GM12892 (cell line): ENCODE data around the gene NR5A1.

Experiments used
- DNase-seq: peaks from one replicate; pipeline ENCODE4 v3.0.0; 2011; ENCODE audit not compliant: insufficient read length
- FAIRE-seq: peaks from 2 replicates; lab custom pipeline; 2011; peaks lifted over from hg19 to GRCh38; lab: Jason Lieb, UNC
- POLR2A ChIP-seq: IDR thresholded peaks from 2 replicates; pipeline ENCODE4 v1.6.1; 2011; ENCODE audit warnings: low read depth, low read length, control low read depth
- POLR2AphosphoS5 ChIP-seq: IDR thresholded peaks from 2 replicates; pipeline ENCODE4 v1.6.1; 2011; ENCODE audit warnings: low read depth, low read length, control low read depth
- TAF1 ChIP-seq: IDR thresholded peaks from 2 replicates; pipeline ENCODE4 v1.6.1; 2011; ENCODE audit warnings: low read depth, mild to moderate bottlenecking, control low read depth, low read length, borderline replicate concordance

The NR5A1 gene

GRCh38 chr9:124485201-124485600 lies 22.0 kb downstream of the NR5A1 start:
- TF ChIP-seq POLR2AphosphoS5 (no peak), POLR2A (no peak), TAF1 (no peak)
- FAIRE-seq (no peak), DNase-seq (no peak)

GRCh38 chr9:124483481-124483880 lies 23.7 kb downstream of the NR5A1 start:
- FAIRE-seq (no peak), DNase-seq (no peak)
- TF ChIP-seq POLR2A (no peak), TAF1 (no peak), POLR2AphosphoS5 (no peak)

- TF ChIP-seq TAF1 (no peak), POLR2AphosphoS5 (no peak), POLR2A (no peak)
- FAIRE-seq = no peak
- DNase-seq = no peak
These were observed 24.7 kb downstream of the NR5A1 start for GRCh38 chr9:124482431-124483031.

GRCh38 chr9:124481115-124481514 lies 26.1 kb downstream of the NR5A1 start:
- TF ChIP-seq TAF1 (no peak), POLR2AphosphoS5 (no peak), POLR2A (no peak)
- DNase-seq (no peak), FAIRE-seq (no peak)

GRCh38 chr9:124480621-124480981 lies 26.6 kb downstream of the NR5A1 start:
- no peak for TF ChIP-seq TAF1
- TF ChIP-seq POLR2AphosphoS5 = no peak
- no peak for TF ChIP-seq POLR2A
- FAIRE-seq = peak; percentile 64
- DNase-seq = peak; percentile 84

GRCh38 chr9:124479947-124480620 lies 27.1 kb downstream of the NR5A1 start:
- TF ChIP-seq TAF1 (no peak), POLR2A (no peak), POLR2AphosphoS5 (no peak)
- no peak for DNase-seq
- no peak for FAIRE-seq

GRCh38 chr9:124479371-124479770 lies 27.8 kb downstream of the NR5A1 start:
- no peak for FAIRE-seq
- no peak for TF ChIP-seq POLR2AphosphoS5

GRCh38 chr9:124478354-124478753 lies 28.8 kb downstream of the NR5A1 start:
- TF ChIP-seq TAF1 = no peak
- FAIRE-seq (no peak), DNase-seq (no peak)

More at GRCh38 chr9:124479371-124479770, 27.8 kb downstream of the NR5A1 start:
- DNase-seq = no peak

- FAIRE-seq (no peak), DNase-seq (no peak)
- no peak for TF ChIP-seq POLR2AphosphoS5
- no peak for TF ChIP-seq TAF1
- no peak for TF ChIP-seq POLR2A
These were observed 29.4 kb downstream of the NR5A1 start for GRCh38 chr9:124477648-124478285.

GRCh38 chr9:124477211-124477647 lies 30.0 kb downstream of the NR5A1 start:
- no peak for FAIRE-seq
- TF ChIP-seq TAF1 (no peak), POLR2AphosphoS5 (no peak), POLR2A (no peak)
- DNase-seq = no peak

- DNase-seq (no peak), FAIRE-seq (no peak)
- no peak for TF ChIP-seq TAF1
- TF ChIP-seq POLR2A = no peak
- TF ChIP-seq POLR2AphosphoS5 = no peak
These were observed 31.1 kb downstream of the NR5A1 start for GRCh38 chr9:124475868-124476690.
